ENCODE results near the gene MYH11.

GRCh38 chr16:15778204-15778743 lies 78.6 kb downstream of the MYH11 start:
- TF ChIP-seq CTCF (IDR thresholded peaks at IDR 0.05; ENCODE audit: low read depth, low read length) (no peak), EZH2phosphoT487 (IDR thresholded peaks at IDR 0.05; ENCODE audit: low read depth) (no peak)
